NCI-H69 (cell line): ENCODE measurements around the gene COL8A2.
"Not testable (repeated sequence)": the region's sequence is repeated elsewhere in the genome, so short reads cannot be mapped to it uniquely, and the experiment has no call there.

Experiments
- DNase-seq: peaks from one replicate; lab custom pipeline; 2025; lab: John Stamatoyannopoulos, UW

The COL8A2 gene

DNA sequence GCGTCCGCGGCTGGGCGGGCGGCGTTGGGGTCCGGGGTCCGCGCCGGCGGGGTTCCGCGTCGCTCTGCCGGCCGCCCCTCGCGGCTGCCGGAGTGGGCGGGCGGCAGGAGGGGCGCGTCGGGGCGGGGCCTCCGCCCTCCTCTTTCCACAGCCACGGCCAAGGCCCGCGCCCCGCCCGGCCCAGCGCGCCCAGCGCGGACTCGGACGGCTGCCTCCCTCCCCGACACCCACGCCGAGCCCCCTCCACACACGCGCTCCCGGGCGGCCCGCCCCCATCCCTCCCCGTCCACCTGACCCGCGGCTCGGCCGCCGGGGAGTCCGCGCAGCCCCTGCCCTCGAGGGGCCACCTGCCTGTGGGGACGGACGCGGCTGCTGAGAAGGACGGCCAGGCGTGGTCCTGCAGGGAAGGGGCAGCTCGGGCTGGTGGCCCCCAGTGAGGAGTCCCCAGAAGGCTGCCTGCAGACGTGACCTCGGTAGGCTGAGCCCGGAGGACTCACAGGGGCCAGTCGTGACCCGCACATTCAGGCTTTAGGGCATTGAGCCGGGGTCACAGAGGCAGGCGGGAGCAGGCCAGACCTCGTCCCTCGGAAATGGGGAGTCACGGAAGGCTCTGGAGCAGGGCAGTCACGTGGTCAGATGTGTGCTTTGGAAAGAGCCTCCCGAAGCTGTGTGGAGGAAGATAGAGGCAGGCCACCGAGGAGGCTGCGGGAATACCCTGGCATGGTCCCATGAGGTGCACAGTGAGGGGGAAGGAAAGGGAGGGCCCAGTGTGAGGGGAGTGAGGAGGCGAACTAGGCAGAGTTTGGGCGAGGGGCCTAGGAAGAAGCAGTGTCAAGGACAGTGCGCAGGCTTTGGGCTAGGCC is at the start of gene COL8A2:
Gene COL8A2 (minus strand): TSS at position 94 of the 863 bp plus-strand sequence. CDS start 24,980 bp downstream, outside the sequence.
- DNase-seq = peak; percentile 10

DNA sequence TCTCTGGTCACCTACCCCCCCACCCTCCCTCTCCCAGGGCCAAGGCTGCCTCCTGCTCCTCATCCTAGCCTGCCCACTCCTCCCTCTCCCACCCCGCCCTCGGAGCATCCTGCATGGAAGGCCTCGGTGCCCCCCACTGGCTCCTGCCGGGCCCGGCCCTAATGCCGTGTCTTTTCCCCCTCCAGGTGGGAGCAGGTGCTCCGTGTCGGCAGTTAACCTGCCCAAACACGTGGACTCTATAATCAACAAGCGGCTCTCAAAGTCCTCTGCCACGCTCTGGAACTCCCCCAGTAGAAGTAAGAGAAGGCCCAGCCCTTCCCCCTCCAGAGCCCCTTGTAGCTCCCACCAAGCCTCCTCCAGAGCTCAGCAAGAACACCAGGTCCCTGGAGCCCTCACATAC is 49.7 kb upstream of the COL8A2 start:
- peak; percentile 77 for DNase-seq

DNA sequence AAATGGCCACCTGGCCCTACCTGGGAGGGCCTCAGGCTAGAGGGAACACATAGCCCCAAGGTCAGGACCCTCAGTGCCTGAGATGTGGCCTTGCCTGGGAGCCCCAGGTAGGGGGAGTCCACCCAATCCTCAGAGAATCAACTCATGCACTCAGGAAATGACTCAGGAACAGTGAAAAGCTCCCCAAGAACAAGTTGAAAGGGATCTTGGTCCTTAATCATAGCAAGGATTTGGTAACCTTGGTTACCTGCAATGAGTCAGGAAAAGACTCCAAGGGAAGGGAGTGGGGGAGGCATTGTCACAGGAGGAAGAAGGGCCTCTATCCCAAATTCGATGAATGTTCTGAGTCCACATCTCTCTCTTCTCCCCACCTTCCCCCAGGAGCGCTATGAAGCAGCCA is 48.0 kb upstream of the COL8A2 start:
- no peak for DNase-seq

DNA sequence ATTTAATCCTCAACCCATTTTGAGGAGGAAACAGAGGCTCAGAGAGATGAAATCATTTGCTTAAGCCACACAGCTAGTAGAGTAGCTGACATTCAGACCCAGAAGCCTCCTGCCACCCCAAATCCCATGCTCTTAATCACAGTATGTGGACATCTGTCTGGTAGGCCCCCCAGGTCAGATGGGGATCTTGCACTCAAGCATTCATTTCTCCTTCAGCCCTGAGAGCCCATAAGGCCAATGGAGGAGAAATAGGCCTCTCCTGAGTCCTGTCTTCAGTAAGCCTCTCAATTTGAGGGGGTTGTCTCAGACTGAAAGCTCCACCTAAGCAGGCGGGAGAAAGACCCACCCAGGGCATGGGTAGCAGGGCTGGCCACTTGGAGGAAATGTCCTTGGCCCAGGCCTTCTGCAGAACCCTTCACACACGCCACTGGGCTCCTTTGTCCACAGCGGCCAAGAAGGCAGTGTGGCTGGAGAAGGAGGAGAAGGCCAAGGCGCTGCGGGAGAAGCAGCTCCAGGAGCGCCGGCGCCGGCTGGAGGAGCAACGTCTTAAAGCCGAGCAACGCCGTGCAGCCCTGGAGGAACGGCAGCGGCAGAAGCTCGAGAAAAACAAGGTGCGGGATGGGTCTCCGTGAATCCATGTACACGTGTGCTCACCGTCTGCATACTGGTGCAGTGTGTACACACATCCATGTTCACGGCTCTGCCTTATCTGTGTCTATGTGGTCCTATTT is 47.2 kb upstream of the COL8A2 start:
- no peak for DNase-seq

DNA sequence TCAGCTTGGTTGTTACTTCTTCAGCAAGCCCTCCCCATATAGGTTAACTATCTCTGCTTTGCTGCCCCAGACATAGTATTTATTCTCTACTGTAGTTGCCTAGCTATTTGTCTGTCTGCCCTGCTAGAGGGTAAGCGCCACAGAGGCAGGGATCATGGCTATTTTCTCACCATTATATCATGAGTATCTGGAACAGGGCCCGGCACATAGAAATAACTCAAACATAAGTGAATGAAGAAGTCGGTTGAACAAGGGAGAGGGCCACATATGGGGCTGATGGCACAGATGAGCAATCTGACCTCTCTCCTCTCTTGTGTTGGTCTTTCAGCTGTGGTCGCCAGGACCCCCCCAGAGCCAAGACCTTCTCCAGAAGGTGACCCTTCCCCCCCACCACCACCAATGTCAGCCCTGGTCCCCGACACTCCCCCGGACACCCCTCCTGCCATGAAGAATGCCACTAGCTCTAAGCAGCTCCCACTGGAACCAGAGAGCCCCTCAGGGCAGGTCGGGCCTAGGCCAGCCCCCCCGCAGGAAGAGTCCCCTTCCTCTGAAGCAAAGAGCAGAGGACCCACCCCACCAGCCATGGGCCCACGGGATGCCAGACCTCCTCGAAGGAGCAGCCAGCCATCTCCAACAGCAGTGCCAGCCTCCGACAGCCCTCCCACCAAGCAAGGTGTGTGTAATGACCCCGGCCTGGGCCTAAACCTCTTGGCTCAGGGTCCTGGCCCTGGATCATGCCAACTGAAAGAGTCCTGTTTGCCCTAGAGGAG is 45.8 kb upstream of the COL8A2 start:
- no peak for DNase-seq

DNA sequence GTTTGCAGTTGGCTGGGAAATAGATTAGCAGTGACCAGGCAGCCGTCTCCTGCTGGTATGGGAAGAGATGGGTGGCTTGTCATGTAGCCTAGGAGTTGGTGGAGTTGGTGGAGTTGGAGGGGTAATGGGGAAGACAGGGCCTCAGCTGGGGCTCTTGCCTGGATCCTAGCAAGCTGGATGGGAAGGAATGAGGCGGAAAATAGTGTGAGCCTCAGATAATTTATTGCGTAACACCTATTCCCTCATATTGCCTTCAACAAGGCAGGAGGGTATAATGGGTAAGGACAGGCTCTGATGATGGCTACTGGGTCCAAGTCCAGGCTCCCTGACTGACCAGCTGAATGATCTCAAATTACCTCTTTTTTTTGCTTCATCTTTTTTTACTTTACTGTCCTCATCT is 43.5 kb upstream of the COL8A2 start:
- no peak for DNase-seq

DNA sequence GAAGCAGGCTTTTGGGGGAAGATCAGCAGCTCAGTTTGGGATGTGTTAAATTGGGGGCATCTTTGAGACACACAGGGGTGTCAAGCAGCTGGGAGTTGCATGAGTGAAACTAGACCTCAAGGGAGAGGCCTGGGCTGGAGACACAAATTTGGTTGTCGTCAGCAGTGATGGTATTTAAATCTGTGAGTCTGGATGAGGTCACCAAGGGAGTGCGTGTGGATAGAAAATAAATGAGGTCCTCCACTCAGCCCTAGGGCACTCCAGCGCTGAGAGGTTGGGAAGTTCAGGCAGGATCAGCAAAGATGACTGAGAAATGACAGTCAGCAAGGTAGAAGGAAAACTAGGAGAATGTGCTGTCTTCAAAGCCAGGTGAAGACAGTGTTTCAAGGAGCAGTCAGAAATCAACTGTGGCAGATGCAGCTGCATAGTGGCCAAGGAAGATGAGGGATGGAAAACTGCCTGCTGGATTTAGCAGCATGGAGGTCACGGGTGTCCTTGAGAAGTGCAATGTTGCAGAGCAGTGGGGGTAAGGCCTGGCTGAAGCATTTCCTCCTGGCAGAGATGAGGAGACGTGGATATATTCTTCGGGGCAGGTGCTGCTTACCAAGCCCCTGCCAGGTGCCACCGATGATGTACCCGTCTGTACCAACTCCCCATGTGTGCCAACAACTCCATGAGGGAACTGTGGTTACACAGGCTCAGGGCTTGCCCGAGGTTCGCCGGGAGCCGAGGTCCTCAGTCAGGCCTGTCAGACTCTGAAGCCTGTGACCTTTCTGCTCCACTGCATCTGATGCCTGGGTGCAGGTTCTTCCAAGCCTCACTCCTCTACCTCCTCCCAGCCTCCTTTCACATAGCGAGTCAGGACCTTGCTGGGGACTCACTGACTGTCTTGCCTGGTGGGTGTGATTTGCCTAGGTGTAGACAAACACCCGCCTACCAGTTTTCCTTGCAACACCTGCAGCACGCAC is 42.2 kb upstream of the COL8A2 start:
- no peak for DNase-seq

DNA sequence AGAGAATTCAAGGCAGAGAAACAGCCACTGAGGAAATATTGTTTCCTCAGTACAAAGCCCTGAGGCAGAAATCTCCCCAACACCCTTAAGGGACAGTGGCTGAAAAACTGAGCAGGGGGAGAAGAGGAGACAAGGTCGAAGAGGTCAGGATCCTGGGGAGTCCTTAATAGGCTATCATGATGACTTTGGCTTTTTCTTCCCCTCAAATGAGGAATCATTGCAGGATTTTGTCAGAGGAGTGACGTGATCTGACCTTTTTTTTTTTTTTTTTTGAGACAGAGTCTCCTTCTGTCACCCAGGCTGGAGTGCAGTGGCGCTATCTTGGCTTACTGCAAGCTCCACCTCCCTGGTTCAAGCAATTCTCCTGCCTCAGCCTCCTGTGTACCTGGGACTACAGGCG is 41.1 kb upstream of the COL8A2 start:
- no peak for DNase-seq

DNA sequence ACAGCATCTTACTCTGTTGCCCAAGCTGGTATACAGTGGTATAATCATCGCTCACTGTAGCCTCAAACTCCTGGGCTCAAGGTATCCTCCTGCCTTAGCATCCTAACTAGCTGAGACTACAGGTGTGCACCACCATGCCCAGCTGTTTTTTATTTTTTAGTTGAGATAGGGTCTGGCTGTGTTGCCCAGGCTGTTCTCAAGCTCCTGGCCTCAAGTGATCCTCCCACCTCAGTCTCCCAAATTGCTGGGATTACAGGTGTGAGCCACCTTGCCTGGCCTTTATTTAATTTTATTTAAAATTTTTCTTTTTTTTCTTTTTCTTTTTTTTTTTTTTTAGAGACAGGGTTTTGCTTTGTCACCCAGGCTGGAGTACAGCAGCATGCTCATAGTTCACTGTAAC is 40.1 kb upstream of the COL8A2 start:
- DNase-seq = no peak

DNA sequence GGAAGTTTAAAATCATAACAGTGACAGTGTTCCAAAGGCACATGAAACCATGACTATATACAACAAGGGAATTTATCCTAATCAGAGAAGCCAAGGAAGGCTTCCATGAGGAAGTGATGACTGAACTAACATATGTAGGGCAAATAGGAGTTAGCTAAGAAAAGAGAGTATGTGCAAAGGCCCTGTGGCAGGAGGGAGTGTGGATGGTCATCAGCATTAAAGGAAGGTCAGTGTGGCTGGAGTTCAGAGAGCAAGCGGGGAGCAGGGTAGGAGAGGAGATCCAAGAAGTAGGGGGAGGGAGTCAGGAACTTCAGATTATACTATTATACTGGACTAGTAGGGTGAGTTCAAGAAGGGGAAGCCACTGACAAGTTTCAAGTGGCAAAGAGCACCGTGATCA is 39.3 kb upstream of the COL8A2 start:
- DNase-seq = no peak

DNA sequence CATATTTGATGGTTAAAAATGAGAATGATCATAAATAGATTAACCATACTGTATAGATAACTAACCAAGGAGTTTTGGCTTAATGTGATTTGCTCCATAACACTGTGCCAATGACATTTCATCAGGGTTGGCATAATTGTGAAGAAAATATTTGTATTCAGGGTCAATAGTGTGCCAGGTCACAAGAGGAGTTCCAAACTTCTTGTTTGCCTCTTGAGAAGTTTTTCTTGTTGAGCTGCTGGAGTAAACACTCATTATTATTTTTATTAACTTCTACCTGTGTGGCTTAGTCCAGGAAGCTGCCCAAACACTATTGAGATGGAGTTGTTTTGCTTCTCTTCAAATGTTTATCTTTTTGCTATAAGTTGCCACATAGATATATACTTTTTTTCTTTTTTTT is 38.4 kb upstream of the COL8A2 start:
- no peak for DNase-seq

DNA sequence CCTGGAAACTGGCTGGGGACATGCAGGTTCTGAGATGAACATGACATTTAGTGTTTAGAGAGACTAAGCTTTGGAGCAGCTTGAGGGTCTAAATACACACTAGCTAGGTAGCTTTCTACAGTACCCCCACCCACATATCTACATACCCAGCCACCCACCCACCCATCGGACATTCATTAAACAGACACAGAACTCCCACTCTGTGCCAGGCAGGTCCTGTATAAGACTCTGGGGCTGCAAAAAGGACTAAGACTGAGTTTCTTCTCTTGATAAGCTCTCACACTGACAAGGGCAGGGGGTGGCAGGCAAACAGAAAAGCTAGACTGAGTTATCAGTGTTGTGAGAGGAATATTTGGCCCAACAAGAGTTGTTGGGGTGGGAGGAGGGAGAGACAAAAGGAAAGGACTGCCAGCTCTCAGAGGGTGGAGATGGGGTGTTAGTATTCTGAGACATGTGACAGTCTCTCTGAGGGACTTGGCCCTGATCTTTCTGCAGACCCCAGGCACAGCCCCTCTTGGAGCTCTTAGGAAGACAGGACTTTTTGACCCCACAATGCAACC is 37.7 kb upstream of the COL8A2 start:
- no peak for DNase-seq

DNA sequence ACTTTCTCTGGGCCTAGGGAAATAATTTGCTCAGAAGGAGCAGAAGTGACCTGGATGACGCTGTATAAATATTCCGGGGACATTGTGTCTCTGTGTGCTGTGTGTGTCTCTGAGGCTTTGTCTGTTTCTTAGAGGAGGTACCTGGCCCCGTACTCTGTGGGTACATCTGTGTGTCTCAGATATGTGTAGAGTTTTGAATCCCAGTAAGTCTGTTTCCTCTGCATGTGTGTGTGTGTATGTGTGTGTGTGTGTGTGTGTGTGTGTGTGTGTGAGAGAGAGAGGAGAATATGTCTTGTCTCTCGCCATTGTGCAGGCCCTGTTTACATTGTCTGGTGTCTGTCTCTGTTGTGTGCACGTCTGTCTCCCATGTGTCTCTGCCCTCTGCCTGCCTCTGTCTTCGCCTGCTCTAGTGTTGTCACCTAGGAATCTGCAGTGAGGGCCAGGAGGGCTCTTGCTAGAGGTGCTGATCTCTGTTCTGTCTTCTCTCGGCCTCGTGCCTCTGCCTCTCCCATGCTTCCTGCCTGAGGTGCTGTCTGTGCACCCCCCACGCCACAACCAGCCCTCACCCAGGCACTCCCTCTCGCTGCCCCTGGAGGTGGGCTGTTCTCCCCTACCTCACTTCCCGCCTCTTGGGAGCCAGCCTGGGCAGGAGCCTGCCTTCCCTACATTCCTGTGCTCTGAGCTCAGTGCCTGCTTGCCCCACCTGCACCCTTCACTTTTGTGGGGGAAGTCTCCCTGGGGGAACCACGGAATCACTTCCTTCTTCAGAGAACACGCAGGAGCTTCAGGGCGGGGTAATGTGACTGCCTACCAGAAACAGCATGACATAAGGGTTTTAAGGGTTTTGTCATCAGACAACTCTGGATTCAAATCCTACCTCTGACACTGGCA is 36.9 kb upstream of the COL8A2 start:
- DNase-seq = no peak

DNA sequence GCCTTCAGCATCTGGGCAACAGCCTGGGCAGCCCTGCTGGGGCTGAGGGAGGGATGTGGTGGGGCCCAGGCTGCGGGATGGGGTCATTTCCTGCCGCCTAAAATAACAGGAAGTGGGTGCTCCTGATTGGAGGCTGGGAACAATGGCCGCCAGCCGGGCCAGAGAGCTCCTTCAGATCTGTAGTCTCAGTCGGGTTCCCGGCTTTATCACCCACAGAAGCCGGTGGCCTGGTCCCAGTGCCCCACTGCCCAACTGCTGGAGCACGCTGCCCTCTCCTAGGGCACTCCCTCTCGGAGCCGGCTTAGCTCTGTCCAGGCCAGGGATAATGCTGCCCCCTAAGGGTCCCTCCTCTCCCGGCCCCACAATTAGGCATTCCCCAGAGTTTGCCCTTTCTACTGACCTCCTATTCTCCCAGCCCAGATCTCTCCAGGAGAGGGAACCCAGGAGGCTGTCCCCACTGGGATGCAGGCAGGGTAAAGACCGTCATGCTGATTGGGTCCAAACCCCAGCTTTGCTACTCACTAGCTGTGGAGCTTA is 36.0 kb upstream of the COL8A2 start:
- DNase-seq = peak; percentile 28

DNA sequence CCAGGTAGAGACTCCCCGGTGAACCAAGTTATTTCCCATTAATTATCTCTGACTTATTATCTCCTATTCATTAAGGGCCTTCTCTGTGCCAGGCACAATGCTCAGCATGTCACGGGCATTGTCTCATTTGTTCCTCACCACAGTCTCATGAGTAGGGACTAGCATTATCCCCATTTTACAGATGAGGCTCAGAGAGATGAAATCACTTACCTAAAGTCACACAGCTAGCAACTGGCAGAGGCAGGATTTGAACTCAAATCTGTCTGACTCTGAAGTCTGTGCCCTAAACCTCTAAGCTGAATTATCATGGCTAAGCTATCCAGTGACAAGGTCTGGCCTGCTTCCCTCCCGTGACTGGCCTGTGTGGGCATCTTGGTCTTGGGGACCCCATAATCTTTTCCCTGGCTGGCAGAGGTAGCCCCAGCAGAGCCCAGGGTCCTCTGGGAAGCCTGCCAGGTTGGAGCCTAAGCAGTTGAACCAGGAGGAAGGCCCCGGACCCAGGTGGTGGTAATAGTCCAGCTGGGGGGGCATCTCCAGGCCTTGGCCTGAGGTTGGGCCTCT is 35.4 kb upstream of the COL8A2 start:
- DNase-seq = no peak

DNA sequence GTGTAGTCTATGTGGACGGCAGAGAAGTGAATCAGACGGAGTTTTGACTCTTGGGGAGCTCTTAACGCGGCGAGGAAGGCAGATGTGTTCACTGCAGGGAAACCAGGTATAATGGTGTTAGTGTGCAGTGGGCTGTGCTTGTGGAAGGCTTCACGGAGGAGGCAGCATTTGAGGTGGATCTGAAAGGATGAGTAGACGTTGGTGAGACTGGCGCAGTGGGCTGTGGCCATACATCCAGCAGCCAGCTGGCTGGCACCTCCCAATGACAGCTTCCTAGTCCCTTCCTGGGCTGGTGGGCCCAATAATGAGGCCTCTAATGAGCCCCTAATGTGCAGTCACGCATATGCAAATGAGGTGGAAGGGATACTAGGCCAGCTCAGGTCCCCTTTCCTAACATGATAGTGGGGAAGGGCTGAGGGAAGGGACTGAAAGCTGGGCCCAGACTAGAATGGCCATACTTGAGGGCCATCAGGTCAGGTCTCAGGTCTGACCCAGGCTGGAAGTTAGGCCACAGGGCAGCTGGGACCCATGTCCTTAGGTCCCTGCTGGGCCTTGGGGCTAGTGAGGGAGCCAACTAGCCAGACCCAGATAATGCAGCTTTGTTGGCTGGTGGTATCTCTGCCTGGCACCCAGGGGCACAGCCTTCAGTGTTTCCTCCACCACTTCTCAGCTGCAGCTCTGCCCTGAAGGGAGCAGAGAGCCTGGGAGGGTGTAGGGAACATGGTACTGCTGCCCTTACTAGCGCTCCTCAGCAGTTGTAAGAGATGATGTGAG is 34.8 kb upstream of the COL8A2 start:
- no peak for DNase-seq

DNA sequence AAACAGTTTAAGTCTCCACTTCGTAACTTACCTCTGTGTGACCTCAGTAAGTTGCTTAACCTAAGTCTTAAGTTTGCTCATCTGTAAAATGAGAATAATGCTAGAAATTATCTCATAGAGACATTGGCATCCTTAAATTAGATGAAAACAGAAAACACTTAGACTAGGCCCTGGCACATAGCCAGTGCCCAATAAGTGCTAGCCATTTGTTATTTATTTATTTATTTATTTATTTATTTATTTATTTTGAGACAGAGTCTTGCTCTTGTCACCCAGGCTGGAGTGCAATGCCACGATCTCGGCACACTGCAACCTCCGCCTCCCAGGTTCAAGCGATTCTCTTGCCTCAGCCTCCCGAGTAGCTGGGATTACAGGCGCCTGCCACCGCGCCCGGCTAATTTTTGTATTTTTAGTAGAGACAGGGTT is 33.8 kb upstream of the COL8A2 start:
- not testable (repeated sequence) for DNase-seq

DNA sequence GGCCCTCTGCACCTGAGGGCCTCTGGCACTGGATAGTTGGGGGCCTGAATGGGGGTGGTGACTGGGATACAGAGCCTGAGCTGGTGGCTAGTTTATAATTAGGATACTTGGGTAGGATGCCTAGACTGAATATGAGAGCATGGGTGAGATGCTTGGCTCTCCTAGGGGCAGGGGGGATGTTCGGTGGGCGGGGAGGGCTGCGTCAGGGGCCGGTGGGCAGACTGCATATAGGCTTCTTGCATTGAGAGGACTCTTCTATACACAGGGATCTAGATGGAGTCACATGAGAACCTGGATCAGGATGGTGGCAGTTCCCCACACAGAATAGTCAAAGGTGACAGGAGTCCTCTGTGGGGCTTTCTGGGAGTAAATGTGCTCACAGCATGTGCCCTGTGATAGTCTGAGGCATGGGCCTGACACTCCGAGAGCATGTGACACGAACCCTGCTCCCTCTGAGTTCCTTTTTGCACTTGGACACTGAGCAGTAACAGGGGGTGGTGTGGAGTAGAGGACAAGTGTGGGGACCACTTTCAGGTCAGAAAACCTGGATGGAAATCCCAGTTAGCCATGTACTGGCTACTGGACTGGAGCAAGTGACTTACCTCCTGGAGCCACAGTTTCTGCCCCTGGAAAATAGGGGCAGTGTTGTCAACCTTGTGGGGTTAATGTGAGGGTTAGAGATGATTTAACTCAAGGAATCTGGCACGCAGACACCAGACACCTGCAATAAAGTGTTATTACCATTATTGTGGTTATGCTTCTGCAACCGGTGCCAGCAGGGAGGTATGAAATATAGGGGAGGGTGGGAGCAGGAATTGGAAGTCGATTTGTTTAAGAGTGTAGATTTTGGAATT is 33.2 kb upstream of the COL8A2 start:
- no peak for DNase-seq
